ENCODE data around the gene FARS2.

DNA sequence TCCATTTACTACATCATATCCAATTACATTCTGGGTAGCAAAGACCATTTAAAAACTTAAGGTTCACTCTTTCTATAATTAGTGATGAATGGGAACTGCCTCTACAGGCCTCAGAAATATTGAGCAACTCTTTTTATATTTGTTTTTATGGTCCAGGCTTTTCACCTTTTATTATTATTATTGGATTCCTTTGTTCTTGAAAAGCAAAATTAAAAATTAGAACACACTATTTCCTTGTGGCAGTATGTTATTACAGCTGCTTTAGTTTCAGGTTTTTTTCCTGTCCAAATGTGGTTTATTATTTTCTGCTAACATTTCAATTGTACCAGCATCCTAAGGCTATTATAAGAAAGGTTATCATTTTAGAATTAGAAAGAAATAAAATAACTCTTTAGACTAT lies 150.1 kb downstream of the FARS2 start:
- TF ChIP-seq CTCF (conservative IDR thresholded peaks at IDR 0.05) (no peak), ZFX (IDR thresholded peaks at IDR 0.05) (no peak)
